ENCODE results near the gene SLC25A23. TPM values are rescaled to one million over a fixed set of nuclear protein-coding genes. Genes with fewer than 3 reads are reported as not detected.

Gene SLC25A23
- total and polyA plus RNA-seq, 11 donors, result 64.4 to 208 (median 114) TPM

- ATAC-seq, result no peak
- Histone ChIP-seq H3K27me3 (no peaks in the 10 kb centered on the region), H3K9me3 (no peaks in the 10 kb centered on the region), H3K27ac (no peak overlapping the region), H3K4me1 (peaks cover 0 to 12% (median 2%) of the 10 kb centered on the region in 12 donors), H3K36me3 (peaks cover 0 to 68% (median 65%) of the 10 kb centered on the region in 9 donors), H3K4me3 (no peak overlapping the region)
- WGBS, 4 donors, result 89 to 94% (median 92%) methylated on average over 44 to 47 of the region's 47 CpGs
- TF ChIP-seq CTCF (IDR thresholded peaks at IDR 0.05) (no peak), POLR2A (IDR thresholded peaks at IDR 0.05) (no peak)
- no peak for DNase-seq
- intact Hi-C loops (cut with DNase I), result loop anchor here in 1 of 10 donors (10.0 kb wide), 1 partner anchor 210 kb away; no protein-coding TSS in a partner anchor
These were observed 44.6 kb downstream of the SLC25A23 start for GRCh38 chr19:6414793-6415590.

- Histone ChIP-seq H3K9me3 (no peaks in the 10 kb centered on the region), H3K27me3 (no peaks in the 10 kb centered on the region), H3K4me1 (peaks cover 0 to 12% (median 1%) of the 10 kb centered on the region in 12 donors), H3K4me3 (no peak overlapping the region), H3K36me3 (peaks cover 0 to 58% (median 54%) of the 10 kb centered on the region in 9 donors), H3K27ac (peak overlapping the region in 1 of 12 donors; percentile 38)
- TF ChIP-seq CTCF (IDR thresholded peaks at IDR 0.05), result no peak
- ATAC-seq (no peak), DNase-seq (no peak)
- intact Hi-C loops (cut with DNase I), result loop anchor here in 1 of 10 donors (10.0 kb wide), 1 partner anchor 209 kb away; no protein-coding TSS in a partner anchor
- 74 to 78% (median 75%) methylated on average over 42 of the region's 42 CpGs for WGBS, 4 donors
These were observed 45.6 kb downstream of the SLC25A23 start for GRCh38 chr19:6413721-6414643.

GRCh38 chr19:6413291-6413690 lies 46.3 kb downstream of the SLC25A23 start:
- TF ChIP-seq POLR2A (IDR thresholded peaks at IDR 0.05) (no peak), CTCF (IDR thresholded peaks at IDR 0.05) (no peak)
- intact Hi-C loops (cut with DNase I), result loop anchor here in 1 of 10 donors (10.0 kb wide), 1 partner anchor 208 kb away; no protein-coding TSS in a partner anchor
- no peak for DNase-seq
- peaks cover 0 to 12% (median 1%) of the 10 kb centered on the region in 12 donors for H3K4me1 ChIP-seq
- 45 to 64% (median 53%) methylated on average over 10 of the region's 10 CpGs for WGBS, 4 donors
- peaks cover 0 to 51% (median 48%) of the 10 kb centered on the region in 9 donors for H3K36me3 ChIP-seq
- H3K9me3 ChIP-seq, result no peaks in the 10 kb centered on the region
- no peak for ATAC-seq
- H3K27ac ChIP-seq, result peak overlapping the region in 3 of 12 donors; percentile 37 to 39 (median 38)
- H3K4me3 ChIP-seq, result no peak overlapping the region
- no peaks in the 10 kb centered on the region for H3K27me3 ChIP-seq

All from heart left ventricle (tissue), 16 donors.